Superior temporal gyrus (tissue), 1 donor: ENCODE data around the gene BZW2.
"Not testable (repeated sequence)": the region's sequence is repeated elsewhere in the genome, so short reads cannot be mapped to it uniquely, and the experiment has no call there.

Source experiments
- DNase-seq: peaks from one replicate; pipeline ENCODE4 v3.0.0-alpha.2; 2016; ENCODE audit errors: extremely low spot score

Gene BZW2

GRCh38 chr7:16644636-16645592 is 1.1 kb upstream of the BZW2 start:
- DNase-seq: no peak

- DNase-seq: no peak
Observed at GRCh38 chr7:16646472-16647072, 591 bp downstream of the BZW2 start.

GRCh38 chr7:16647435-16647960 is 1.5 kb downstream of the BZW2 start:
- DNase-seq: peak; percentile 68

DNA sequence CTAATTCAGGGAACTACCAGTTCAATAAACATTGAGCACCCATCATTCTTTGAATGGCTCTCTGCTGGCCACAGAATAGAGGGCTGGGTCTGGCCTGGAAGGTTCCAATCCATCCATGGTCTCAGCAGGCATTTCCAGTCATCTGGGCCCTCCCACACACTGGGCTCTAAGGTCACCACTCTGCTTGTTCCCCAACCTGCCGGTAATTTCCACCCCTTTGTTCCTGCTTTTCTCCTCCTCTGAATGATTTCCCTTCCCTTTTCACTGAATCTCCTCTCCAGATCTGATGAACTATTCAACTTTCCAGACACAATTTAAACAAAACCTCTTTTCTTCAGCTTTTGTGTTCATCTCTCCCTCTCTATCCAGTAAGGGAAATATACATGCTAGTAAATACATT is 2.6 kb downstream of the BZW2 start:
- no peak for DNase-seq

GRCh38 chr7:16649196-16649595 is 3.2 kb downstream of the BZW2 start:
- no peak for DNase-seq

DNA sequence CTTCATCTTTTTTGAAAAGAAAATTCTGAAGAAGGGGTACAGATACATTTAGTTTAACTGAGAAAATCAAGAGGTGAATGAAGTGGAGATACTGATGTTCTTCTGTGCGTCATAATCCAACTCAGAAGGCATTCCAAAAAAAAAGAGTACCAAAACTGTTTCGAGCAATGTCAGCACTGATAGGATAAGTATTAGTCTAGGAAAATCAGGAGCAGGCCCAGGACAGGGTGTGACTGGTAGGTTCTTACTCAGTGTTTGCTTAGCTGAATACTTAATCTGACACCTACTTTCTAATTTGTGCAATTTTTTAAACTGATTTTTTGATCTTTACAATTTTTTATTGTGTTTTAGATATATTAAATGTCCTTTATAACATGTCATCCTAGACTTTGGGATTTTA is 4.3 kb downstream of the BZW2 start:
- DNase-seq: no peak

DNA sequence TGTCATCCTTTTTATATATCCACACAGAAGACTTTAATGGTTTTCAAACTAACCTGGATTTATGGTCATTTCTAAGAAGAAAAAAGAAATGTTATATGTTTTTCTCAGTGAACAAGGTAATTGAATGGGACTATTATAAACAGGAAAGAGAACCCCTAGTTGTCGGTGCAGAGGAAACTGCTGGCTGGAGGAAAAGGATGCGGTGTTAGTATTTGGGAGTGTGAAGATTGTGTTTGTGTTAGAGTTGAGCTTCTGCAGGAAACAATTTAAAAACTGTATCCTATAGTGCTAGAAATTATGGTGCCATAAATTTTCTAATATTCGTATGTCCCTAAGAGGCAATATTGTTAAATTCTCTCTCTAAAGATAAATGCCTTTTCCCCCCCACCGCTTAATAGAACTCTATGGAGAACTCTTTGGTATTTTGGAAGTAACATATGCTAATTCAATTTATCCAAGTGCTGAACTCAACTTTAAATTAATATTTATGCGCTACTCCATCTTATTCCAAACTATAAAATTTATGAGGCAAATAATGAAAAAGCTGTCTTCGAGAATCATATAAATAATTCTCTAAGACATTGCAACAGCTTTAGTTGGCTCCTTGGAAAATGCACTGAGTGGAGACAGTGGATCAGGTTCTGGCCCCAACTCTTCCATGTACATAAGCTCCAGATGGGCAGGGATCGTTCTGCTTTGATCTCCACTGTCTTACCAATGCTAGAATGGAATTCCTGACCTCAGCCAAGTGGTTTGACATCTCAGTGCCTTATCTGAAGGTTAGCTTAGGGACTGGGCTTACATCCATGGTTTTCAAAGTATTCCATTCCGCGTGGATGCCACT is 5.6 kb downstream of the BZW2 start:
- no peak for DNase-seq

- DNase-seq: no peak
Observed at GRCh38 chr7:16652240-16652583, 6.2 kb downstream of the BZW2 start.

GRCh38 chr7:16652888-16653287 is 6.9 kb downstream of the BZW2 start:
- no peak for DNase-seq

- no peak for DNase-seq
Observed at GRCh38 chr7:16655394-16655793, 9.4 kb downstream of the BZW2 start.

GRCh38 chr7:16656141-16656540 is 10.2 kb downstream of the BZW2 start:
- no peak for DNase-seq

- DNase-seq: no peak
Observed at GRCh38 chr7:16657656-16658279, 11.8 kb downstream of the BZW2 start.

- not testable (repeated sequence) for DNase-seq
Observed at GRCh38 chr7:16659854-16660497, 14.0 kb downstream of the BZW2 start.

DNA sequence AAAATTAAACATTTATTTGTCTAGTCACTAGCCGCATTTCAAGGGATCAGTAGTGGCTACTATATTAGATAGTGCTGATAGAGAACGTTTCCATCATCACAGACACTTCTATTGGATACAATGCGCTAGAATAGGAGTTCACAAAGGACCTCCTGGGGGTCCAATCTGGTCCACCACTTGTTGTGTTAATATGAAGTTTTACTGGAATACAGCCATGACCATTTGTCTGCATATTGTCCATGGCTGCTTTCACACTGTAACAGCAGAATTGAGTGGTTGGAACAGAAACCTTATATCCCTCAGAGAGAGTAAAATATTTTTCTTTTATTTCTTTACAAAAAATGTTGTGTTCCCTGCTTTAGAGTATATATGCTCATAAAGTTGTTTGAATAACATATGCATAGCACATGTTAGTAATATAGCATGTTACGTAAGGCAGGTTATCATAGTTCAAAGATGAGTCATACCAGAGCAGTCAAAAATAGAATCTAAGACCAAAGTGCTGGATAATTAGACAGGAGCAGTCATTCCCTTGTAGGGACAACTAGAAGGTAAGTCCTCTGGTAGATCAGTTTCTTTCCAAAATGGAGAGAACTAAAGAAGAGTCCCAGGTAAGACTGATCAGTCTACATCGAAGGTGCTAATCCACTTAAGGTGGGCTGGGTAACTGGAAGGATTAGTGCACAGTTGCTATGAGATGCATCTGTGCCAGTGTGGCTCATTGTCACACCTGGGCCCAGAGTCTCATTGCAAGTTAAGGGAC is 14.9 kb downstream of the BZW2 start:
- DNase-seq: no peak

GRCh38 chr7:16661924-16662323 is 15.9 kb downstream of the BZW2 start:
- DNase-seq: no peak

GRCh38 chr7:16667355-16667754 is 21.4 kb downstream of the BZW2 start:
- DNase-seq: no peak

- peak; percentile 39 for DNase-seq
Observed at GRCh38 chr7:16668049-16668858, 22.3 kb downstream of the BZW2 start.

- no peak for DNase-seq
Observed at GRCh38 chr7:16668978-16669377, 23.0 kb downstream of the BZW2 start.

GRCh38 chr7:16669581-16669980 is 23.6 kb downstream of the BZW2 start:
- DNase-seq: peak; percentile 57

DNA sequence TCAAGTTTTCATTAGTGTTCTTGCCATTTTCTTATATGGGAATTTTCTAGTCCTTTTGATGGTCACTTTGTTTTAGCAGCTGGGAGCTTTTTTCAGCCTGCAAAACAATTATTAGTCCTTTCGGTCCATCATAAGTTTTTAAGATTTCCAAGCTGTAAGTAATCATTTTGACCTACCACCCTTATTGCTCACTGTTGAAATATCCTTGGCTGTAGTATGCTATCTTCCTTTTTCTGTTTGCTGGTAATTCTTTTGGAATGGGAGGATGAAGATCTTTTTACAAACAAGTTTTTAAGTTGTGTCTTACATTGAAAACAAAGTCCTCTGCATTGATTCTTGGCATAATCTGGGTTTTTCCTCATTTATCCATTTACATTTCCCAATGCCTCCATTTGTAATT is 24.0 kb downstream of the BZW2 start:
- no peak for DNase-seq
